Measurements from ENCODE around the gene PNMA8B.

- TF ChIP-seq CTCF (IDR thresholded peaks at IDR 0.05) (no peak), EZH2 (IDR thresholded peaks at IDR 0.05) (no peak)
Measured at GRCh38 chr19:46524308-46524707, 28.6 kb upstream of the PNMA8B start.
